GM19468 (cell line): Measurements from ENCODE around the gene MRFAP1.
A peak's percentile ranks its signal among the peaks of the same experiment; 100 is the strongest.
"Not testable (repeated sequence)": the region's sequence is repeated elsewhere in the genome, so short reads cannot be mapped to it uniquely, and the experiment has no call there.

Source experiments
- ATAC-seq: cut with Tn5 transposase; IDR thresholded peaks from one replicate; pipeline ENCODE4 v1.9.1; 2021; ENCODE audit warnings: mild to moderate bottlenecking, moderate library complexity, moderate number of reproducible peaks; ENCODE audit not compliant: unreplicated experiment; ENCODE audit errors: extremely low read depth

Gene MRFAP1

DNA sequence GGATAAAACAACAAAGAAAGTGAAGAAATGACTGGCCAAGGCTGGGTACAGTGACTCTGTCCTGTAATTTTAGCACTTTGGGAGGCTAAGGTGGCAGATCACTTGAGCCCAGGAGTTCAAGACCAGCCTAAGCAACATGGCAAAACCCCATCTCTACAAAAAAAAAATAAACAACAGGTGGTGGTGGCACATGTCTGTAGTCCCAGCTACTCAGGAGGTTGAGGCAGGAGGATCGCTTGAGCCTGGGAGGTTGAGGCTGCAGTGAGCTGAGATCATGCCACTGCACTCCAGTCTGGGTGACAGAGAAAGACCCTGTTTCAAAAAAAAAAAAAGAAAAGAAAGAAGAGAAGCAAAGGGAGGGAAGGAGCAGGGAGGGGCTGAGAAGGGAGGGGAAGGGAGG lies 12.0 kb upstream of the MRFAP1 start:
- not testable (repeated sequence) for ATAC-seq

DNA sequence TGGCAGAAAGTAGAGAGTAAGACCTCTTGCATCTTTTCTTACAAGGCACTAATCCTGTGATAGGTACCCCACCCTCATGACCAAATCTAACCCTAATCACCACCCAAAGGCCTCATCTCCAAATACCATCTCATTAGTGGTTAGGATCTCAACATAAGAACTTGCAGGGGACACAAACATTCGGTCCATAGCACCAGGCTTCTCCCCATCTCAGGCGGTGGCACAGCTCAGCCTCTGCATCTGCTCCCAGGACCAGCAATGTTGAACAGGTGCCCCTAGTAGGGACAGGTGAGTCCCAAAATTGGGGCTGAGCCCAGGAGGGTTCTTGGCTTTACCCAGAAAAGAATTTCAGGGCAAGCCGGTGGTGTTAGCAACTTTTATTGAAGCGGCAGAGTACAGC lies 8.4 kb upstream of the MRFAP1 start:
- ATAC-seq: no peak

DNA sequence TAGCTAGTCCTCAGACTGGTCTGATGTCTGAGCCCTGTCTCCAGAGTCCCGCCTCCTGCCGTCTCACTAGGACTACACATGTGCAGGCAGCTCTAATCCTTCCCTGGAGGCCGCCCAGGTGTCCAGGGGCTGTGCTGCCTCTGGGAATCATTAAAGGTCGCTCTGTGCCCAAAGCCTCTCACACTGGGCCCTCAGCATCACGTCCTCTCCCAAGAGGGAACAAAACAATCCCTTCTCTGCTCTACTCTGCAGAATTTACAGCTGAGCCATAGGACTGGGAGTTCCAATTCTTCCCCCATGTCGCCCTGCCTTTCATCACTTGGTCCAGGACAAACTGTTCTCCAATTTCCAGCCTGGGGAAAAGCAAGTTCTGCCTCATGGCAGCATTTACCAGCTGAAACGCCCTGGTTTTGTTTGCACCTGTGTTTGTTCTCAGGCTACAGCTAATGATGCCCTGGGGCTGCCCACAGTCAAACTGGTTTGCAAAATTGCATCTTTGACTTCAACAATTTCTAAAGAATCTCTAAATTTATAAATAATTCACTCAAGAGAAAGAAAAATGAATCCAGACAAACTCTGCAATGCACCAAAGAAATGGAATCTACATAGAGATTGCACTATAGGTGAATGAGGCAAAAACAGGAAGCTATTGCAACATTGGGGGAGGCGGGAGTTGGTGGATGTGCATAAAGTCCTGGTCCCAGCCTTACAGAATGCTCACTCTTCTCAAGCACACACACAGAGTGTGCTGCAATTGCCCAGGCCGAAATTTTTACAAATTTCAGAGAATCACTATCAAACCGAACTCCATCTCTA lies 7.2 kb upstream of the MRFAP1 start:
- ATAC-seq: no peak

DNA sequence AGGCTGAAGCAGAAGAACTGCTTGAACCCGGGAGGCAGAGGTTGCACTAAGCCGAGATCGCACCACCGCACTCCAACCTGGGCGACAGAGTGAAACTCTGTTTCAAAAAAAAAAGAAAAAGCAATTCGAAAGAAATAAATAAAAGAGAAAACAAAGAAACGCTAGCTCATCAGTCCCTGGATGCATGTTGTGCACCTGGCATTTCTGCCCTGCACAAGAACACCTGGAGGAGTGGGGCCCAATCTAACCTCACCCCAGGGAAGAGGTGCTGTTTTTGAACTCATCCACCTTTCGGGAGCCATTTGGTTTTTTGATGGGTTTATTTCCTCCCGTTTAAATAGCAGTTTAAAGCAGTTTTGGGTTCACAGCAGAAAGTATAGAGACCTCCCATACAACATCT lies 5.7 kb upstream of the MRFAP1 start:
- no peak for ATAC-seq

DNA sequence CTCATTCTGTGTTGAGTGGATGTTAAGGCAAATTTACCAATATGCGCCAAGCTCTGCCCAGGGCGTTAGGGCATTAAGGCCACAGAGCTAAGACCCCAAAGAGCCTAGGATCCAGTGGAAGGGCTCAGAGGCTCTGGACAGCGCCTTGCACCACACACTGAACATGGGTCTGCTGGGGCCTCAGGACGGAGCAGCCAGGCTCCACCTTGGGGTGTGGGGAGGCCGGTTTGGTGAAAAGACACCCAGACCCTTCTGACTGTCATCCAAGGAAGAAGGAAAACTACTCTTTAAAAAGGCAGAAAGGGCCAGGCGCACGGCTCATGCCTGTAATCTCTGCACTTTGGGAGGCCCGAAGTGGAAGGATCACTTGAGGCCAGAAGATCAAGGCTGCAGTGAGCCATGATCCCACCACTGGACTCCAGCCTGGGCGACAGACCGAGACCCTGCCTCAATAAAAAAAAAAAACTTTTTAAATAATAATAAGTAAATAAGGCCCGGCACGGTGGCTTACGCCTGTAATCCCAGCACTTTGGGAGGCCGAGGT lies 1.3 kb upstream of the MRFAP1 start:
- ATAC-seq: no peak

DNA sequence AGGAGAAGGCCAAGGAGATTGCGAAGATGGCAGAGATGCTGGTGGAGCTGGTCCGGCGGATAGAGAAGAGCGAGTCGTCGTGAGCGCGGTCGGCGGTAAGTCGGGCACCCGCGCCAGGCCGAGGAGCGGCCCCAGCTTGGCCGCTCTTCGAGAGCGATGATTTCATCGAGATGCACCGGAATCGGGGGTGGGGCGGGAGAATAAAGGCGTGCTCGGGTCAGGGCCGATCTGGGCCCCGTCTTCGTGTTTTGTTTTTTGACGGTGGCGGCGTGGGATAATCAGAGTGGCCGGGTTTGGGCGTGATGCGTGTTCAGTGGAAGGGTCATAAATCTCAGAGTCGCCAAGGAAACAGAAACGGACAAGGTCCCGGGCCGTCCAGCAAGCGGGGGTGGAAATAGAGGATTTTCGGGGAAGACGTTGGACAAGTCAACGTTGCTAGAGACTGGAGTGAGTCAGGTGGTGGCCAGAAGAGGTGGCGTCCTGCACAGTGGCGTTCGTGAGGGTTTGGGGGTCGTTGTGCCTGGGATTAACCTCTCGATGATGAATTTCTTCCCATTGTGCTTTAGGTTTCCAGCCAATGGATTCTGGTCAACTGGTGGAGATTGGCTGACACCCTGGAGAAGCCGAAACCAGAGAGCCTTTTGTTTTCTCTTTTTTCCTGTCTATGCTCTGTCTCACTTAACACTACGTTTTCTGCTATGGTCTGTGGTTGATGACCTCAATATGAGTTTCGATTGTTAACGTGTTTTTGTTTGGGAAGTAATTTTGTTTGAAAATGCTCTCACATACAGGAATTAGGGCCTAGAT lies 882 bp downstream of the MRFAP1 start:
- peak; percentile 11 for ATAC-seq

DNA sequence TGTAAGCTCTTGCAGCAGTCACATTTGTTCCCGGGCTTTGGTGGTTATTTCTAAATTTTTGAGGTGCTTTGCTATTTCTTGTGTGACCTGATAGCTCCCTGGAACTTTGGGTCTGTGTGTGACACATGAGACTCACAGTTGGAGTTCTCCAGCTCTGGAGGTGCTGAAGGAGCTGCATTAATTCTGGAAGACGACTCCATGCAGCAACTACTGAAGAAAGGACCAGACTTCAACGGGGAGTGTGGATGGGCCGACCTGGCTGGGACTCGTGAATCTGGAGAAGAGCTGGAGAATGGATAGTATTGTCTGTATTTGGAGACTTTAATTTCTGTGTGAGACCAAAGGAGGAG lies 1.5 kb downstream of the MRFAP1 start:
- ATAC-seq: no peak

DNA sequence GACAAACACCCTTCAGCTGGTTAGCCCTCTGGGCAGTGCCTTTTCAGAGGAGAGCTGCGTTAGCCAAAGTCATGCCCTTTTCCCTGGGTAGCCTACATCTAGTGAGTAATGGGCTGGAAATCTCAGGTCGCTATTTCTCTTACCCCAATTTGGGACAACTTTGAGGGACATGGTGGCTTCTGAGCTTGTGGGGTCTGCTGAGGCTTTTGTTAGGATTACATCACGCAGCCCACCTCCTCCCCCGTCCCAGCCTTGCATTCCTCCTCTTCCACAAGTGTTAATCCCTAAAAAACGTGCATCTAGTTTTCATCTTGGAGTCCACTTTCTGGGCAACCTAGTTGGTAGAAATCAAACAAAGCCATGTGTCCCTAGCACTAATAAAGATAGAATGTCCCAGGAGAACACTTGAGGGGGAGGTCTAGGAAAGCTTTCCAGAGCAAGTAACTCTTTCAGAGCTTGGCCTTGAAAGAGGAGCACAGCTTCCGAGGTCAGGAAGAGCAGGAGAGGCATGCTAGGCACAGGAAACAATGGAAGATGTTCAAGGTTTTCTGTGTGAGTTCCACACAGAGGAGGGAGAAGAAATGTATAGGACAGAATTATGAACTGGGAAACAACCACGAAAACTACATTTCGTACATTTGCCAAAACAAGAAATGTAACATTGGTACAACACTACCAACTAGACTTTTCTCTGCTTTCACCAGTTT lies 2.8 kb downstream of the MRFAP1 start:
- ATAC-seq: no peak

DNA sequence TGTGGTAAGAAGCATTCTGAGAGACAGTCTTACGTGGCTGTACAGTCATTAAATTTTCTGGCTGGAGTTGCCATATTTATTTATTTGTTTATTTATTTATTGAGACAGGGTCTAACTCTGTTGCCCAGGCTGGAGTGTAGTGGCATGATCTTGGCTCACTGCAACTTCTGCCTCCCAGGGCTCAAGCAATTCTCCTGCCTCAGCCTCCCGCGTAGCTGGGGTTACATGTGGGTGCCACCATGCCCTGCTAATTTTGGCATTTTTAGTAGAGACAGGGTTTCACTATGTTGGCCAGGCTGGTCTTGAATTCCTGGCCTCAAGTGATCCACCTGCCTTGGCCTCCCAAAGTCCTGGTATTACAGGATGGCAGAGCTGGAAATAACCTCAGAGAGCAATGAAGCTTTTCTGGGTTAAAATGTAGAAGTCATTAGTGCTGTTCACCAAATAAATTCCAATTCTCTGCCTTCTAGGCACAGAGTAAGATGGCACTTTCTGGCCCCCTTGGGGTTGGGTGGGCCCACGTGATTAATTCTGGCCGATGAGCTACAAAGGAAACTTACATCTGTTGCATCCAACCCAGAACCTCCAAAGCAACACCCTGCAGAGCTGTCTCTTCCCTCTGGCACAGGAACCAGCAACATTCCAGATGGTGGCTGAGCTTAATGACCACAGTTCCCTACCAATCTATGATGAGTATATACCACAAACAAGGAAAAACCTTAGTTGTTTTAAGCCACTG lies 4.5 kb downstream of the MRFAP1 start:
- ATAC-seq: no peak

DNA sequence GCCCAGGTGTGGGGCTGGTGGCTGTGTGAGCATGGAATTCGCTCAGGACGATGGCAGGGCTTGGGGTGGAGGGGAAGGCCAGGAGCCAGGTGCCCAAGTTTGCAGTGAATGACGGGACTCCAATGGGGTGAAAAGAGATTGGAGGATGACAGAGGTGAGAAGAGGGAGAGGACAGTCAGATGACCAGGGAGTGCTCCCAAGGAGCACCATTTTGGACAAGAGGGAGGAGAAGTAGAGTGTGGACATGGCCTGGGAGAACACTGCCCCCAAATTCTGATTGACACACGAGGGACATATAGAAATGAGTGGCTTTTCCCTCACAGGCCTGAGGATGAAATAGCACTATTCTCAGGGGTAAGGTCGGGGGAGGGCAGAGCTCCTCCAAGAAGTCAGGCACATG lies 6.7 kb downstream of the MRFAP1 start:
- no peak for ATAC-seq

DNA sequence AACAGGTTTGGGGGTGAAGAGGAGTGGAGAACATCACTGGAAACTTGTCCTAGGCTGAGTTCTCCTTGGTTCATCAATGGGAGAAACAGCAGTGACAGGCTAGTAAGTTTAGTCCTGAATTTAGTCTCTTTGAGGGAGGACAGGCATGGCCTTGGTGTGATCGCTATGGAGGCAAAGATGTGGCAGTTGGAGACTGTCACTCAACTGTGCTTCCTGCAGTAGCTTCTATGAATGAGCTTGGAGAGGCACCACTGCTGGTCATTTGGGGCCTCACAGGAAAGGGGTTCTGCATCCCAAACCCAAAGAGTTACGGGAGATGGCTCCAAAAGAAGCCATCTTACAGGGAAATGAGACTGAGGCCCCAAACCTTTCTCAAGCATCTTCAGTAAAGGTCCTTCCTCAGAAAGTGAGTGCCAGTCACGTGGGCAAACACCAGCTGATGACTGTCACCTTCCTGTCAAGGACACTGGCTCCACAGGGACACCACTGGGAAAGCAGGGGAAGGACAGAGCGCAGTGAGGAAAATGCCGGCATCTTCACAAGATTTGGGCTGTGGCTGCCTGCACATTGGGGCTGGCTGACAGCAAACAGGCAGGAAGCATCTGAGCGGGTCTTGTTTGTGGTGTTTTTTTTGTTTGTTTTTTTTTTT lies 7.2 kb downstream of the MRFAP1 start:
- no peak for ATAC-seq

DNA sequence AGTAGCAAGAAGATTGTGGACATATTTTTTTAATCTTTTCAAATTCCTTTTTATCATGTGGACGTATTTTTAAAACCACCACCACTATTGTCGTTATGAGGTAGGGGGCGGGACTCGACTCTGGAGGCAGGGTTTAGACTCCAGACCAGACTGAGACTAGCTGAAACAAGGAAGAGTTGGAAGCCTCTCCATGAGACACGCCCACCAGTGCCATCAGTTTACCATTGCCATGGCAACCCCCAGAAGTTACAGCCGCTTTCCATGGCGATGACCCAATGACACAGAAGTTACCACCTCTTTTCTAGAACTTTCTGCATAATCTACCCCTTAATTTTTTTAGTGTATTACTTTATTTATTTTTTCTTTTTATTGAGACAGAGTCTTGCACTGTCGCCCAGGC lies 8.7 kb downstream of the MRFAP1 start:
- ATAC-seq: no peak

DNA sequence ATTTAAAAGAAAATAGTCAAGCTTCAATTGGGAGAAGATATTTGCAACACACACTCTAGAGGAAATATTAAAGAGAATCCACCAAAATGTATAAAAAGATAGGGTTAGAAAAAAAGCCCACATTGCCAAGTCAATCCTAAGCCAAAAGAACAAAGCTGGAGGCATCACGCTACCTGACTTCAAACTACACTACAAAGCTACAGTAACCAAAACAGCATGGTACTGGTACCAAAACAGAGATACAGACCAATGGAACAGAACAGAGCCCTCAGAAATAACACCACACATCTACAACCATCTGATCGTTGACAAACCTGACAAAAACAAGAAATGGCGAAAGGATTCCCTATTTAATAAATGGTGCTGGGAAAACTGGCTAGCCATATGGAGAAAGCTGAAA lies 13.7 kb downstream of the MRFAP1 start:
- ATAC-seq: not testable (repeated sequence)

DNA sequence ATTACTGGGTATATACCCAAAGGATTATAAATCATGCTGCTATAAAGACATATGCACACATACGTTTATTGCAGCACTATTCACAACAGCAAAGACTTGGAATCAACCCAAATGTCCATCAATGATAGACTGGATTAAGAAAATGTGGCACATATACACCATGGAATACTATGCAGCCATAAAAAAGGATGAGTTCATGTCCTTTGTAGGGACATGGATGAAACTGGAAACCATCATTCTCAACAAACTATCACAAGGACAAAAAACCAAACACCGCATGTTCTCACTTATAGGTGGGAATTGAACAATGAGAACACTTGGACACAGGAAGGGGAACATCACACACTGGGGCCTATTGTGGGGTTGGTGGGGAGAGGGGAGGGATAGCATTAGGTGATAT lies 14.8 kb downstream of the MRFAP1 start:
- ATAC-seq: not testable (repeated sequence)

DNA sequence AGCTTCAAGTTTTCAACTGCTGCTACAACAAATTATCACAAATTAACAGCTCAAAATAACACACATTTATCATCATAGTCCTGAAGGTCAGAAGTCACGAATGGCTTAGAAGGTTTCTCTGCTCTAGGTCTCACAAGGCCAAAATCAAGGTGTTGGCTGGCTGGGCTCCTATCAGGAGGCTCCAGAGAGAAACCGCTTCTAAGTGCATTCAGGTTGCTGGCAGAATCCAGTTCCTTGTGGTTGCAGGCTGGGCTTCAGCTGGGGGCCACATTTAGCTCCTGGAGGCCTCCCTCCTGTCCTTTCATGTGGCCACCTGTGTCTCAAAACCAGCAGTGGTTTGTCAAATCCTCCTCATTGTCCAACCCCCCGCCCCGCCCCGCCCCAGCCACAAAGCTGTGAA lies 15.4 kb downstream of the MRFAP1 start:
- ATAC-seq: no peak

DNA sequence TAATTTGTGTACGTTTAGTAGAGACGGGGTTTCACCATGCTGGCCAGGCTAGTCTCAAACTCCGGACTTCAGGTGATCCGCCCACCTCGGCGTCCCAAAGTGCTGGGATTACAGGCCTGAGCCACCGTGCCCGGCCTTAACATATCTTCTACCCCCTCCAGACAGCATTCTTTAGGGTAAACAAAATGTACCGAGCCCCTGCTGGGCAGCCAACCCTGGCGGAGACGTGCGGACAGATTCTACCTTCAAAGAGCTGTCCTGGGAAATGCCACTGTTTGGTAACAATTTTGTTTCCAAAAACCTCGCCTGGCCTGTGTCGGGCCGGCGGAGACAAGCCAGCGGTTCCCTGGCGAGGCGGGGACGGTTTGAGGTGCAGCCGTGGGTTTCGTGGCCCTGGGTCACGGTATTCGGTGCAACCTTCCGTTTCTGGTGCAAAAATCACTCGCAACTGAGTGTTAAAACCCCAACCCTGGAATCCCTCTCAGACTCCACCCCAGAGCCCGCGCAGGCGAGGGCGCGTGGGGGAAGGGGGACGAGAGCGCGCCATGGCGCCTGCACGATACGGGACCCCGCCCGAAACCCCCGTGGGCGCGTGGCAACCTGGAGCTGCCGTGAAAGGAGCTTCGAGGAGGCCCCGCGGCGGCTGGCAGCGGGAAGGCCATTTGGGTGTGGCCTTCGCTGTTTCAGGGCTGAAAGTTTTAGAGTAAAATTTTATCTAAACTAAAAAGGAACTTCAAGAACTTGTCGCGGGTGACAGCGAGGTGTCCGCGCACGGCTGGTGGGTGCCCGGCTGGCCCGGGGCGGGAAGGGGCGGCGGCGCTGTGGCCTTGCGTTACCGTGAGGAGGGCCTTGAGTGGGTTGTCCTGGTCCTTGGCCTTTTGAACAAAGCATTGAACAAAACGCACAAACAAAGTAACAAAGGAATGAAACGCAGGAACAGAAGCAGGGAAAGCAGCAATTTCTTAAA lies 17.0 kb downstream of the MRFAP1 start:
- no peak for ATAC-seq

DNA sequence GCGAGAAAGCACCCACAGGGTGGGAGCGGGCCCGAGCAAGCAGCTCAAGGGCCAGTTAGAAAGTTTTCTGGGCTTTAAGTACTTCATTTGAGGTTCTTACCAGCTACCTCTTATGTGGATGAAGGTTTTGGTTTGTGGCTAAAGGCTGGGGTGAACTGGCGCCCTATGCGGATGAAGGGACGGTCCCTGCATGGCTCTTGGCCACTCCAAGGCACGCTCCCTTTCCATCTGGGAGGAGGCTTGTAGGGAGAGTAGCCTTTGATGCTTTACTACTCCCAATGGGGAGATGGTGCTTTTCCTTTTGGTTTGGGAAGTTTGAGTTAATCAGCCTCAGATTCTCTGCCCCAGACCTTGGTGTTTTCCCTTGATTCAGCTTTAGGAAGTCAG lies 17.7 kb downstream of the MRFAP1 start:
- ATAC-seq: no peak

DNA sequence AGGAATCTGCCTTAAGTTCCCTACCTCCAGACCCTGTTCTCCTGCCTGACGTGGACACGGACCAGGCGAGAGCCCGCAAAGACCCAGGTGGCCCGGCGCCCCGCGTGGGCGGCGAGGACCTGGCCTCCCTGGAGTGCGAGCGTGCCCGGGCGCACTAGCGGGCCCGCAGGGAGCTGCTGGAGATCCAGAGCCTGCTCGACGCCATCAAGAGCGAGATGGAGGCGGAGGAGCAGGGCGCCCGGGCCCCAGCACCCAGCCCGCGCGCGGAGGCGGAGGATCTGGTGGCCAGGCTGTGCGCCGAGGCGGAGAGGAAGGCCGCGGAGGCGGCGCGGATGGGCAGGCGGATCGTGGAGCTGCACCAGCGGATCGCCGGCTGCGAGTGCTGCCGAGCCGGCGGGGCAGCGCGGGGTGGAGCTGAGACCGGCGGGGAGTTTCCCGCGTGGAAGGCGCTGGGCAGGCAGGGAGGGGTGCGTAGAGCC lies 18.2 kb downstream of the MRFAP1 start:
- no peak for ATAC-seq
